Naive thymus-derived CD8-positive, alpha-beta T cell (primary cell): ENCODE measurements around the gene TOM1L2. TPM values are rescaled to one million over a fixed set of nuclear protein-coding genes. Genes with fewer than 3 reads are reported as not detected.
A peak's percentile ranks its signal among the peaks of the same experiment; 100 is the strongest.

ENCODE experiments used
- ATAC-seq, 2 donors: fragments of 150-1000 bp; cut with Tn5 transposase in 1 of 2; sonication (Bioruptor Pico), chemical (Tn5 transposase) in 1 of 2; 1 replicate in 1 of 2; 2 replicates in 1 of 2; pipeline ENCODE4 v1.10.0; 2021; ENCODE audit warnings: mild to moderate bottlenecking in 2 of 2, moderate library complexity in 2 of 2
- POLR2A ChIA-PET: fragments of 350-600 bp; sonication (Branson Sonifier 250); formaldehyde crosslinking; loops from one replicate; lab custom pipeline; 2021; ENCODE audit warnings: antibody characterized with exemption; lab: Charles Lee
- DNase-seq, 10 donors: peaks; one replicate each; pipeline versions ENCODE4 v3.0.0 to v3.0.0-alpha.2; 2020 to 2022
- H3K27ac Mint-ChIP-seq, 10 donors: one replicate each; pipeline ENCODE4 v1.8.0; 2020 to 2022; ENCODE audit warnings: mild to moderate bottlenecking in 10 of 10, mixed read lengths in 10 of 10, moderate library complexity in 4 of 10, inconsistent platforms in 1 of 10
- H3K27me3 Mint-ChIP-seq, 5 donors: one replicate each; pipeline ENCODE4 v1.8.0; 2021 to 2022; ENCODE audit warnings: mixed read lengths in 5 of 5
- H3K36me3 Mint-ChIP-seq, 3 donors: one replicate each; pipeline ENCODE4 v1.8.0; 2020 to 2022; ENCODE audit warnings: mixed read lengths in 3 of 3, mild to moderate bottlenecking in 2 of 3, inconsistent platforms in 1 of 3
- H3K4me1 Mint-ChIP-seq, 4 donors: one replicate each; pipeline ENCODE4 v1.8.0; 2021 to 2022; ENCODE audit warnings: mixed read lengths in 4 of 4
- H3K4me3 Mint-ChIP-seq, 10 donors: one replicate each; pipeline ENCODE4 v1.8.0; 2020 to 2022; ENCODE audit warnings: mild to moderate bottlenecking in 10 of 10, mixed read lengths in 10 of 10, moderate library complexity in 6 of 10, inconsistent platforms in 1 of 10
- H3K9me3 Mint-ChIP-seq, 9 donors: one replicate each; pipeline ENCODE4 v1.8.0; 2020 to 2022; ENCODE audit warnings: mixed read lengths in 9 of 9, mild to moderate bottlenecking in 3 of 9, inconsistent platforms in 1 of 9, moderate library complexity in 1 of 9
- polyA plus RNA-seq, 3 donors: library from polyadenylated mRNA; unstranded; fragments of 300-500 nt; fragmentation: Illumina TruSeq; gene quantifications; one replicate each; pipeline ENCODE4 v1.2.3, GENCODE V29; 2021
- total RNA-seq, 8 experiments: library from RNA in 2 of 8; stranded (reverse) in 2 of 8; gene quantifications; one replicate each; pipeline ENCODE4 v1.2.3 and lab custom pipeline; 2021 to 2026

The TOM1L2 gene
- total and polyA plus RNA-seq, 5 experiments from 2014 or later: 2.5 to 71.1 (median 11.6) TPM

GRCh38 chr17:17836818-17837379 lies 135.3 kb downstream of the TOM1L2 start, which contains the start of gene SREBF1:
TSS of gene SREBF1 (minus strand) at chr17:17836986. CDS start at chr17:17836817, 169 bp downstream.
- H3K9me3 Mint-ChIP-seq: no peaks in the 10 kb centered on the region
- H3K4me3 Mint-ChIP-seq: peak within 1 kb of the TSS; percentile 89 to 96 (median 92)
- ATAC-seq (peak; percentile 28 to 47), DNase-seq (peak; percentile 47 to 77 (median 68))
- POLR2A ChIA-PET: interaction anchor here (0.6 to 8.9 kb wide), 14 partner anchors 9 to 196 kb away, joined by 3 to 166 read pairs (median 6); partner anchors contain the start of genes DRC3 and TOM1L2
- H3K4me1 Mint-ChIP-seq: peaks cover 37 to 78% (median 72%) of the 10 kb centered on the region in 4 donors
- H3K27me3 Mint-ChIP-seq: no peaks in the 10 kb centered on the region
- peaks cover 0 to 18% (median 4%) of the 10 kb centered on the region in 3 donors for H3K36me3 Mint-ChIP-seq
- H3K27ac Mint-ChIP-seq: peak within 1 kb of the TSS; percentile 85 to 99 (median 98)

GRCh38 chr17:17836250-17836817 lies 135.9 kb downstream of the TOM1L2 start:
- DNase-seq: peak; percentile 94 to 99 (median 98)
- Mint-ChIP-seq H3K9me3 (no peaks in the 10 kb centered on the region), H3K4me3 (peak overlapping the region; percentile 87 to 96 (median 90)), H3K27ac (peak overlapping the region; percentile 85 to 99 (median 98)), H3K36me3 (peaks cover 0 to 22% (median 4%) of the 10 kb centered on the region in 3 donors), H3K27me3 (no peaks in the 10 kb centered on the region), H3K4me1 (peaks cover 37 to 83% (median 77%) of the 10 kb centered on the region in 4 donors)
- ATAC-seq: peak; percentile 73 to 76
- POLR2A ChIA-PET: interaction anchor here (0.5 to 8.9 kb wide), 17 partner anchors 9 to 197 kb away, joined by 3 to 166 read pairs (median 4); partner anchors contain the start of genes DRC3 and TOM1L2

- Mint-ChIP-seq H3K36me3 (peaks cover 0 to 28% (median 4%) of the 10 kb centered on the region in 3 donors), H3K27me3 (no peaks in the 10 kb centered on the region), H3K27ac (peak overlapping the region; percentile 84 to 99 (median 98)), H3K4me3 (peak overlapping the region; percentile 87 to 96 (median 90)), H3K4me1 (peaks cover 36 to 84% (median 76%) of the 10 kb centered on the region in 4 donors), H3K9me3 (no peaks in the 10 kb centered on the region)
- DNase-seq: no peak
- ATAC-seq: no peak
- POLR2A ChIA-PET: interaction anchor here (0.5 to 8.9 kb wide), 16 partner anchors 10 to 197 kb away, joined by 3 to 166 read pairs (median 6); partner anchors contain the start of genes DRC3 and TOM1L2
Observed at GRCh38 chr17:17835415-17836249, 136.6 kb downstream of the TOM1L2 start.

- POLR2A ChIA-PET: interaction anchor here (1.5 to 8.9 kb wide), 5 partner anchors 10 to 43 kb away, joined by 4 to 166 read pairs (median 9); no protein-coding TSS in a partner anchor
- ATAC-seq: no peak
Observed at GRCh38 chr17:17834974-17835373, 137.2 kb downstream of the TOM1L2 start.

GRCh38 chr17:17833658-17834357 lies 138.4 kb downstream of the TOM1L2 start:
- Mint-ChIP-seq H3K36me3 (peaks cover 0 to 34% (median 4%) of the 10 kb centered on the region in 3 donors), H3K27ac (peak overlapping the region; percentile 70 to 99 (median 98)), H3K27me3 (no peaks in the 10 kb centered on the region), H3K9me3 (no peaks in the 10 kb centered on the region), H3K4me1 (peaks cover 42 to 90% (median 80%) of the 10 kb centered on the region in 4 donors), H3K4me3 (peak overlapping the region; percentile 87 to 96 (median 90))
- DNase-seq (no peak), ATAC-seq (no peak)
- POLR2A ChIA-PET: interaction anchor here (0.6 to 8.9 kb wide), 8 partner anchors 10 to 80 kb away, joined by 3 to 166 read pairs (median 6); no protein-coding TSS in a partner anchor

More at GRCh38 chr17:17834974-17835373, 137.2 kb downstream of the TOM1L2 start:
- Mint-ChIP-seq H3K4me3 (peak overlapping the region; percentile 87 to 96 (median 90)), H3K27ac (peak overlapping the region; percentile 70 to 99 (median 98)), H3K36me3 (peaks cover 0 to 30% (median 4%) of the 10 kb centered on the region in 3 donors), H3K9me3 (no peaks in the 10 kb centered on the region), H3K27me3 (no peaks in the 10 kb centered on the region), H3K4me1 (peaks cover 36 to 90% (median 81%) of the 10 kb centered on the region in 4 donors)
- DNase-seq: no peak

GRCh38 chr17:17832032-17832363 lies 140.2 kb downstream of the TOM1L2 start:
- POLR2A ChIA-PET: interaction anchor here (0.6 to 8.9 kb wide), 4 partner anchors 8 to 108 kb away, joined by 3 to 166 read pairs (median 4); no protein-coding TSS in a partner anchor

GRCh38 chr17:17831208-17832031 lies 140.8 kb downstream of the TOM1L2 start:
- DNase-seq (no peak), ATAC-seq (no peak)
- Mint-ChIP-seq H3K4me3 (peak overlapping the region in 7 of 10 donors; percentile 2 to 60 (median 52)), H3K9me3 (no peaks in the 10 kb centered on the region), H3K36me3 (peaks cover 0 to 41% (median 4%) of the 10 kb centered on the region in 3 donors), H3K4me1 (peaks cover 44 to 94% (median 83%) of the 10 kb centered on the region in 4 donors), H3K27me3 (no peaks in the 10 kb centered on the region), H3K27ac (peak overlapping the region in 8 of 10 donors; percentile 7 to 90 (median 67))
- POLR2A ChIA-PET: interaction anchor here (1.1 to 8.9 kb wide), 4 partner anchors 8 to 50 kb away, joined by 3 to 166 read pairs (median 6); no protein-coding TSS in a partner anchor

More at GRCh38 chr17:17832032-17832363, 140.2 kb downstream of the TOM1L2 start:
- H3K27me3 Mint-ChIP-seq: no peaks in the 10 kb centered on the region
- no peaks in the 10 kb centered on the region for H3K9me3 Mint-ChIP-seq
- H3K4me1 Mint-ChIP-seq: peaks cover 39 to 90% (median 79%) of the 10 kb centered on the region in 4 donors
- no peak for ATAC-seq
- H3K27ac Mint-ChIP-seq: peak overlapping the region; percentile 52 to 81 (median 63)
- peak overlapping the region in 7 of 10 donors; percentile 34 to 68 (median 60) for H3K4me3 Mint-ChIP-seq
- peaks cover 0 to 40% (median 4%) of the 10 kb centered on the region in 3 donors for H3K36me3 Mint-ChIP-seq
- DNase-seq: no peak

- H3K27me3 Mint-ChIP-seq: no peaks in the 10 kb centered on the region
- DNase-seq: no peak
- H3K36me3 Mint-ChIP-seq: peaks cover 0 to 44% (median under 1%) of the 10 kb centered on the region in 3 donors
- peaks cover 47 to 97% (median 86%) of the 10 kb centered on the region in 4 donors for H3K4me1 Mint-ChIP-seq
- peak overlapping the region in 4 of 10 donors; percentile 7 to 90 (median 52) for H3K27ac Mint-ChIP-seq
- no peak for ATAC-seq
- H3K4me3 Mint-ChIP-seq: peak overlapping the region in 6 of 10 donors; percentile 2 to 60 (median 54)
- no peaks in the 10 kb centered on the region for H3K9me3 Mint-ChIP-seq
- POLR2A ChIA-PET: interaction anchor here (1.1 to 8.9 kb wide), 3 partner anchors 7 to 19 kb away, joined by 3 to 166 read pairs (median 8); no protein-coding TSS in a partner anchor
Observed at GRCh38 chr17:17830740-17831207, 141.4 kb downstream of the TOM1L2 start.

GRCh38 chr17:17830269-17830567 lies 142.0 kb downstream of the TOM1L2 start:
- no peak for DNase-seq
- H3K27me3 Mint-ChIP-seq: no peaks in the 10 kb centered on the region
- POLR2A ChIA-PET: interaction anchor here (1.1 kb wide), 1 partner anchor 19 kb away, joined by 8 read pairs; no protein-coding TSS in a partner anchor
- peak overlapping the region in 6 of 10 donors; percentile 25 to 89 (median 71) for H3K27ac Mint-ChIP-seq
- peaks cover 0 to 44% (median 0%) of the 10 kb centered on the region in 3 donors for H3K36me3 Mint-ChIP-seq
- H3K9me3 Mint-ChIP-seq: no peaks in the 10 kb centered on the region
- peak overlapping the region in 1 of 10 donors; percentile 5 for H3K4me3 Mint-ChIP-seq
- peaks cover 45 to 96% (median 85%) of the 10 kb centered on the region in 4 donors for H3K4me1 Mint-ChIP-seq
- no peak for ATAC-seq

- Mint-ChIP-seq H3K4me1 (peaks cover 43 to 93% (median 85%) of the 10 kb centered on the region in 4 donors), H3K36me3 (peaks cover 0 to 32% (median 0%) of the 10 kb centered on the region in 3 donors), H3K27ac (peak overlapping the region; percentile 63 to 91 (median 83)), H3K4me3 (peak overlapping the region in 6 of 10 donors; percentile 10 to 75 (median 57)), H3K27me3 (no peaks in the 10 kb centered on the region), H3K9me3 (no peaks in the 10 kb centered on the region)
- no peak for ATAC-seq
- POLR2A ChIA-PET: interaction anchor here (0.7 to 11.8 kb wide), 5 partner anchors 7 to 22 kb away, joined by 3 to 166 read pairs (median 4); partner anchors contain the start of gene SREBF1
- no peak for DNase-seq
Observed at GRCh38 chr17:17827826-17828621, 144.2 kb downstream of the TOM1L2 start.
